ENCODE data around the gene KDM5A.

The KDM5A gene

GRCh38 chr12:292186-292585 is 96.9 kb downstream of the KDM5A start:
- TF ChIP-seq GATA2 (IDR thresholded peaks at IDR 0.05; ENCODE audit: low read depth, low read length) = no peak
- TF ChIP-seq GATA3 (IDR thresholded peaks at IDR 0.05; ENCODE audit: low read depth, low read length) = no peak

GRCh38 chr12:291153-291723 is 97.9 kb downstream of the KDM5A start:
- TF ChIP-seq GATA2 (IDR thresholded peaks at IDR 0.05; ENCODE audit: low read depth, low read length) = no peak
- TF ChIP-seq GATA3 (IDR thresholded peaks at IDR 0.05; ENCODE audit: low read depth, low read length) = no peak

GRCh38 chr12:288687-289086 is 100.4 kb downstream of the KDM5A start:
- no peak for TF ChIP-seq GATA2 (IDR thresholded peaks at IDR 0.05; ENCODE audit: low read depth, low read length)
- no peak for TF ChIP-seq GATA3 (IDR thresholded peaks at IDR 0.05; ENCODE audit: low read depth, low read length)

- no peak for TF ChIP-seq GATA3 (IDR thresholded peaks at IDR 0.05; ENCODE audit: low read depth, low read length)
- TF ChIP-seq GATA2 (IDR thresholded peaks at IDR 0.05; ENCODE audit: low read depth, low read length) = no peak
Observed at GRCh38 chr12:286531-287300, 102.4 kb downstream of the KDM5A start.

GRCh38 chr12:278046-278445 is 111.1 kb downstream of the KDM5A start:
- TF ChIP-seq GATA3 (IDR thresholded peaks at IDR 0.05; ENCODE audit: low read depth, low read length) (no peak), GATA2 (IDR thresholded peaks at IDR 0.05; ENCODE audit: low read depth, low read length) (no peak)

GRCh38 chr12:275812-276211 is 113.3 kb downstream of the KDM5A start:
- TF ChIP-seq GATA2 (IDR thresholded peaks at IDR 0.05; ENCODE audit: low read depth, low read length) (no peak), GATA3 (IDR thresholded peaks at IDR 0.05; ENCODE audit: low read depth, low read length) (no peak)

GRCh38 chr12:273382-273781 is 115.7 kb downstream of the KDM5A start:
- TF ChIP-seq GATA3 (IDR thresholded peaks at IDR 0.05; ENCODE audit: low read depth, low read length) = no peak
- TF ChIP-seq GATA2 (IDR thresholded peaks at IDR 0.05; ENCODE audit: low read depth, low read length) = no peak

- TF ChIP-seq GATA3 (IDR thresholded peaks at IDR 0.05; ENCODE audit: low read depth, low read length) = no peak
- TF ChIP-seq GATA2 (IDR thresholded peaks at IDR 0.05; ENCODE audit: low read depth, low read length) = no peak
Observed at GRCh38 chr12:272942-273341, 116.2 kb downstream of the KDM5A start.

GRCh38 chr12:271161-271560 is 118.0 kb downstream of the KDM5A start:
- TF ChIP-seq GATA3 (IDR thresholded peaks at IDR 0.05; ENCODE audit: low read depth, low read length) (no peak), GATA2 (IDR thresholded peaks at IDR 0.05; ENCODE audit: low read depth, low read length) (no peak)

- TF ChIP-seq GATA3 (IDR thresholded peaks at IDR 0.05; ENCODE audit: low read depth, low read length) = no peak
- no peak for TF ChIP-seq GATA2 (IDR thresholded peaks at IDR 0.05; ENCODE audit: low read depth, low read length)
Observed at GRCh38 chr12:269191-269590, 119.9 kb downstream of the KDM5A start.

- no peak for TF ChIP-seq GATA2 (IDR thresholded peaks at IDR 0.05; ENCODE audit: low read depth, low read length)
- no peak for TF ChIP-seq GATA3 (IDR thresholded peaks at IDR 0.05; ENCODE audit: low read depth, low read length)
Observed at GRCh38 chr12:268483-268840, 120.7 kb downstream of the KDM5A start.

GRCh38 chr12:267581-268482 is 121.3 kb downstream of the KDM5A start:
- TF ChIP-seq GATA3 (IDR thresholded peaks at IDR 0.05; ENCODE audit: low read depth, low read length) (no peak), GATA2 (IDR thresholded peaks at IDR 0.05; ENCODE audit: low read depth, low read length) (no peak)

- TF ChIP-seq GATA3 (IDR thresholded peaks at IDR 0.05; ENCODE audit: low read depth, low read length) (no peak), GATA2 (IDR thresholded peaks at IDR 0.05; ENCODE audit: low read depth, low read length) (no peak)
Observed at GRCh38 chr12:265096-265495, 124.0 kb downstream of the KDM5A start.

GRCh38 chr12:264269-264668 is 124.9 kb downstream of the KDM5A start:
- no peak for TF ChIP-seq GATA3 (IDR thresholded peaks at IDR 0.05; ENCODE audit: low read depth, low read length)
- no peak for TF ChIP-seq GATA2 (IDR thresholded peaks at IDR 0.05; ENCODE audit: low read depth, low read length)
